GM12892 (cell line): ENCODE measurements around the gene MTF2.

Experiments
- POLR2A ChIP-seq: IDR thresholded peaks from 2 replicates; pipeline ENCODE4 v1.6.1; 2011; ENCODE audit warnings: low read depth, low read length, control low read depth
- POLR2AphosphoS5 ChIP-seq: IDR thresholded peaks from 2 replicates; pipeline ENCODE4 v1.6.1; 2011; ENCODE audit warnings: low read depth, low read length, control low read depth
- TAF1 ChIP-seq: IDR thresholded peaks from 2 replicates; pipeline ENCODE4 v1.6.1; 2011; ENCODE audit warnings: low read depth, mild to moderate bottlenecking, control low read depth, low read length, borderline replicate concordance

- no peak for TF ChIP-seq POLR2A
- TF ChIP-seq POLR2AphosphoS5, result no peak
- TF ChIP-seq TAF1, result no peak
These were observed 58.7 kb downstream of the MTF2 start for GRCh38 chr1:93137604-93138292.
